IMR-90 (cell line): ENCODE results near the gene CEP295NL. TPM values are rescaled to one million over a fixed set of nuclear protein-coding genes. Genes with fewer than 3 reads are reported as not detected.

Experiments
- ATAC-seq: fragments of 200-7000 bp; cut with Tn5 transposase; 2 replicates; pipeline ENCODE4 v1.9.1; 2020; ENCODE audit warnings: low read depth, mild to moderate bottlenecking, moderate library complexity
- BruUV-seq: library from RNA; stranded (reverse); fragments of 400-500 nt; replicated peaks from 2 replicates; lab custom pipeline; 2021; lab: Mats Ljungman, UMichigan
- CTCF ChIA-PET: fragments of 300-600 bp; formaldehyde crosslinking; extraction: SDS; loops from one replicate; lab custom pipeline; 2021; ENCODE audit warnings: antibody characterized with exemption; lab: Yijun Ruan, JAX
- POLR2A ChIA-PET: fragments of 300-600 bp; sonication (Branson Sonifier 250); formaldehyde crosslinking; loops from one replicate; lab custom pipeline; 2022; ENCODE audit warnings: antibody characterized with exemption; ENCODE audit not compliant: unreplicated experiment; lab: Charles Lee
- DNase-seq: peaks from one replicate; pipeline ENCODE4 v3.0.0; 2013
- H2AFZ ChIP-seq: replicated peaks from 2 replicates; pipeline ENCODE3; 2013; ENCODE audit warnings: low read length, mild to moderate bottlenecking; ENCODE audit not compliant: poor library complexity
- H2AK5ac ChIP-seq: 2 replicates; pipeline ENCODE4 v1.6.1; 2013; ENCODE audit warnings: low read depth, low read length, inconsistent platforms
- H2AK9ac ChIP-seq: replicated peaks from 2 replicates; pipeline ENCODE3; 2013; ENCODE audit warnings: mild to moderate bottlenecking, low read depth, low read length, moderate library complexity; ENCODE audit not compliant: poor library complexity
- H2BK120ac ChIP-seq: 2 replicates; pipeline ENCODE4 v1.6.1; 2013; ENCODE audit warnings: low read depth, low read length, inconsistent platforms
- H2BK15ac ChIP-seq: 3 replicates; pipeline ENCODE4 v1.6.1; 2013; ENCODE audit warnings: low read depth, low read length, inconsistent platforms
- H2BK20ac ChIP-seq: 2 replicates; pipeline ENCODE4 v1.6.1; 2013; ENCODE audit warnings: low read depth, mild to moderate bottlenecking, inconsistent platforms, low read length, moderate library complexity
- H2BK5ac ChIP-seq: 2 replicates; pipeline ENCODE4 v1.6.1; 2013; ENCODE audit warnings: mild to moderate bottlenecking, low read depth, low read length, inconsistent platforms; ENCODE audit not compliant: poor library complexity, severe bottlenecking
- H3K14ac ChIP-seq: replicated peaks from 2 replicates; pipeline ENCODE4 v1.6.1; 2013; ENCODE audit warnings: low read depth, low read length, inconsistent platforms
- H3K18ac ChIP-seq: 2 replicates; pipeline ENCODE4 v1.6.1; 2013; ENCODE audit warnings: low read depth, low read length, control low read depth
- H3K23ac ChIP-seq: 2 replicates; pipeline ENCODE4 v1.6.1; 2013; ENCODE audit warnings: low read depth, low read length, inconsistent platforms
- H3K27ac ChIP-seq: 2 replicates; pipeline ENCODE4 v1.5.1; 2013; ENCODE audit warnings: mild to moderate bottlenecking, control low read depth, low read length; ENCODE audit not compliant: insufficient read depth
- H3K27me3 ChIP-seq: 2 replicates; pipeline ENCODE4 v1.6.1; 2013; ENCODE audit warnings: low read length; ENCODE audit not compliant: control insufficient read depth, insufficient read depth
- H3K36me3 ChIP-seq: 2 replicates; pipeline ENCODE4 v1.6.1; 2013; ENCODE audit warnings: low read length, mixed read lengths; ENCODE audit not compliant: control insufficient read depth, insufficient read depth
- H3K4ac ChIP-seq: 2 replicates; pipeline ENCODE4 v1.6.1; 2013; ENCODE audit warnings: low read depth, low read length, inconsistent platforms
- H3K4me1 ChIP-seq: 2 replicates; pipeline ENCODE4 v1.6.1; 2013; ENCODE audit warnings: low read length, mixed read lengths; ENCODE audit not compliant: control insufficient read depth, insufficient read depth
- H3K4me2 ChIP-seq: 2 replicates; pipeline ENCODE4 v1.6.1; 2013; ENCODE audit warnings: low read depth, mild to moderate bottlenecking, control low read depth, low read length, moderate library complexity
- H3K4me3 ChIP-seq: 2 replicates; pipeline ENCODE4 v1.5.1; 2013; ENCODE audit warnings: low read depth, mild to moderate bottlenecking, control low read depth, low read length, moderate library complexity; ENCODE audit not compliant: insufficient read depth
- H3K56ac ChIP-seq: 2 replicates; pipeline ENCODE4 v1.6.1; 2013; ENCODE audit warnings: low read length, inconsistent platforms; ENCODE audit not compliant: insufficient read depth; ENCODE audit errors: extremely low read depth
- H3K79me1 ChIP-seq, 2 experiments: 2 replicates each; pipeline ENCODE4 v1.6.1; 2013; ENCODE audit warnings: low read length in 2 of 2, inconsistent platforms in 1 of 2, low read depth in 1 of 2
- H3K9ac ChIP-seq: 2 replicates; pipeline ENCODE4 v1.6.1; 2013; ENCODE audit warnings: low read depth, low read length, control low read depth
- H3K9me1 ChIP-seq: 2 replicates; pipeline ENCODE4 v1.6.1; 2013; ENCODE audit warnings: low read length, inconsistent platforms; ENCODE audit not compliant: insufficient read depth
- H3K9me3 ChIP-seq: 2 replicates; pipeline ENCODE4 v1.6.1; 2013; ENCODE audit warnings: low read length; ENCODE audit not compliant: control insufficient read depth, insufficient read depth
- H4K20me1 ChIP-seq: 2 replicates; pipeline ENCODE4 v1.6.1; 2013; ENCODE audit warnings: low read length, inconsistent platforms; ENCODE audit not compliant: insufficient read depth
- H4K5ac ChIP-seq: 2 replicates; pipeline ENCODE4 v1.6.1; 2013; ENCODE audit warnings: mild to moderate bottlenecking, low read depth, low read length, control low read depth
- H4K8ac ChIP-seq, 2 experiments: 2 replicates each; pipeline ENCODE4 v1.6.1; 2013; ENCODE audit warnings: low read depth in 2 of 2, low read length in 2 of 2, control low read depth in 1 of 2, inconsistent platforms in 1 of 2
- H4K91ac ChIP-seq: 2 replicates; pipeline ENCODE4 v1.6.1; 2013; ENCODE audit warnings: low read depth, low read length, inconsistent platforms; ENCODE audit not compliant: insufficient read depth
- CHD1 ChIP-seq: IDR thresholded peaks from 2 replicates; pipeline ENCODE4 v1.6.1; 2012; ENCODE audit warnings: low read depth, low read length, improper control_type of control experiment
- MAZ ChIP-seq: IDR thresholded peaks from 2 replicates; pipeline ENCODE4 v1.6.1; 2012; ENCODE audit warnings: low read depth, mild to moderate bottlenecking, low read length, improper control_type of control experiment, moderate library complexity, borderline replicate concordance
- POLR2A ChIP-seq: IDR thresholded peaks from 2 replicates; pipeline ENCODE4 v1.6.1; 2012; ENCODE audit warnings: mild to moderate bottlenecking, low read depth, low read length
- RCOR1 ChIP-seq: IDR thresholded peaks from 2 replicates; pipeline ENCODE4 v1.6.1; 2012; ENCODE audit warnings: mild to moderate bottlenecking, low read length, improper control_type of control experiment; ENCODE audit not compliant: insufficient replicate concordance
- WGBS, 2 experiments: methylation state at CpG; one replicate each; pipeline versions ENCODE4 v1.1.5 to v1.1.7; 2013; ENCODE audit warnings: missing lambda C conversion rate in 2 of 2; ENCODE audit not compliant: insufficient read length in 1 of 2; ENCODE audit errors: extremely low coverage in 2 of 2; 5-methylcytosine and 5-hydroxymethylcytosine counted together
- dilution Hi-C: fragments of 300-500 bp; cut with HindIII; formaldehyde crosslinking; loops from one replicate; pipeline ENCODE4 v1.14.3; 2018; ENCODE audit warnings: low sequenced_read_pairs; ENCODE audit not compliant: unreplicated experiment
- in situ Hi-C: fragments of 300-500 bp; cut with MboI; formaldehyde crosslinking; loops from 3 replicates; pipeline ENCODE4 v1.14.3; 2019; ENCODE audit warnings: low sequenced_read_pairs, inconsistent platforms, mixed read lengths
- intact Hi-C: fragments of 100-400 bp; cut with micrococcal nuclease; formaldehyde crosslinking; loops from 2 replicates; pipeline ENCODE4 v1.10.0; 2022
- polyA plus RNA-seq, 3 experiments: library from polyadenylated mRNA; depleted of rRNA; stranded (reverse); fragments of >200 nt; gene quantifications; 2 replicates each; pipeline ENCODE4 v1.2.3, GENCODE V29; 2012; ENCODE audit warnings: low replicate concordance in 1 of 3
- total RNA-seq: library from RNA; depleted of rRNA; stranded (reverse); fragments of >200 nt; gene quantifications from 2 replicates; pipeline ENCODE4 v1.2.3, GENCODE V29; 2012

The CEP295NL gene
- total and polyA plus RNA-seq, 2 of the 4 experiments (the other 2 are of a cell fraction): 0.31 to 0.72 TPM

DNA sequence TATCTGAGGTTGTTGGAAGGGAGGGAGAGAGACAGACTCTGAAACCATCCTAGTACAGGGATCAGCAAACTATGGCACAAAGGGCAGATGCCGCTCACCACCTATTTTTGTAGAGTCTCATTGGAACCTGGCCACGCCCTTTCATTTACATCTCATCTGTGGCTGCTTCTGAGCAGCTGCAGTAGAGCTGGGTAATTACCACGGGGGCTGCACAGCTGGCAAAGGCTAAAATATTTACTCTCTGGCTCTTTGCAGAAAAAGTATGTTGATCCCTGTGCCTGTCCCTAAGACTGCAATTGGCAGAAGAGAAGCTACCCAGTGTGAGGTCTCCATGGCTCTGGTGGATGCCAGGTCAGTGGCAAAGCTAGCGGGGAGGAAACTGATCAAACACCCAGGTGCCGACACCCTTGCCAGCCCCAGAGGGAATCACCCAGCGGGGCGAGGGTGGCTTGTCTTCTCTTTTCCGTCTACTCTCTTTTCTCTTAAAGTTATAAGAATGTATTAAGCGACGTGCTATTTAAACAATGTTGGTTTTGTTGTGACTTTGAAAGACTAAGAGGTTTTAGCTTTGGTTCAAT is 14.0 kb downstream of the CEP295NL start:
- Histone ChIP-seq H3K9me3 (no peaks in the 10 kb centered on the region), H2BK120ac (no peak overlapping the region), H3K56ac (no peak overlapping the region), H2AFZ (no peak overlapping the region), H4K8ac (no peak overlapping the region), H3K14ac (0 out of 2 replicates have a peak overlapping the region, but pooled peaks have one; percentile 28), H3K27ac (no peak overlapping the region), H3K23ac (peak overlapping the region; percentile 43; the same call in 1 of the 2 replicates), H2AK5ac (no peak overlapping the region), H2BK15ac (no peak overlapping the region), H4K91ac (no peak overlapping the region), H4K5ac (no peak overlapping the region), H3K79me1 (peaks cover 39 to 98% of the 10 kb centered on the region in 2 experiments), H3K27me3 (no peaks in the 10 kb centered on the region), H3K18ac (no peak overlapping the region), H3K4me2 (no peak overlapping the region), H3K4me3 (no peak overlapping the region), H3K9ac (no peak overlapping the region), H3K36me3 (peaks cover 20% of the 10 kb centered on the region; the same call in 1 of the 2 replicates), H3K9me1 (peaks cover 39% of the 10 kb centered on the region), H3K4me1 (peaks cover 31% of the 10 kb centered on the region), H3K4ac (no peak overlapping the region), H2BK20ac (no peak overlapping the region), H2BK5ac (no peak overlapping the region), H4K20me1 (peaks cover 85% of the 10 kb centered on the region), H2AK9ac (peak overlapping the region; percentile 59)
- dilution Hi-C loops (no loop called here), intact Hi-C loops (no loop called here), in situ Hi-C loops (no loop called here)
- ChIA-PET POLR2A (no interaction called here), CTCF (no interaction called here)
- TF ChIP-seq POLR2A (no peak), CHD1 (no peak), RCOR1 (no peak), MAZ (no peak)
- no TSS peak for BruUV-seq
- ATAC-seq (no peak), DNase-seq (no peak)
- 67% methylated on average over 4 of the region's 10 CpGs; no CpG with 5 or more reads in 1 of the 2 experiments for WGBS, 2 experiments
